Liver (tissue), 9 donors: ENCODE results near the gene MRPS12. TPM values are rescaled to one million over a fixed set of nuclear protein-coding genes. Genes with fewer than 3 reads are reported as not detected.
"Not testable (repeated sequence)": the region's sequence is repeated elsewhere in the genome, so short reads cannot be mapped to it uniquely, and the experiment has no call there.

ENCODE experiments used
- DNase-seq: peaks from one replicate; pipeline ENCODE4 v3.0.0-alpha.2; 2017; ENCODE audit warnings: low spot score
- H3K27ac ChIP-seq, 2 donors: one replicate each; pipeline ENCODE4 v1.7.0; 2013; ENCODE audit warnings: inconsistent platforms in 2 of 2, low read length in 2 of 2, control low read depth in 1 of 2, low read depth in 1 of 2, mild to moderate bottlenecking in 1 of 2
- H3K27me3 ChIP-seq, 4 donors: one replicate each; pipeline versions ENCODE4 v1.6.1 to v1.7.0; 2013; ENCODE audit warnings: low read length in 3 of 4, inconsistent platforms in 1 of 4, mild to moderate bottlenecking in 1 of 4, moderate library complexity in 1 of 4; ENCODE audit not compliant: control insufficient read depth in 4 of 4, insufficient read depth in 4 of 4
- H3K36me3 ChIP-seq, 4 donors: one replicate each; pipeline versions ENCODE4 v1.6.1 to v1.7.0; 2013; ENCODE audit warnings: low read length in 3 of 4, mild to moderate bottlenecking in 3 of 4, low read depth in 1 of 4, moderate library complexity in 1 of 4; ENCODE audit not compliant: control insufficient read depth in 4 of 4, insufficient read depth in 3 of 4
- H3K4me1 ChIP-seq, 4 donors: one replicate each; pipeline versions ENCODE4 v1.6.1 to v1.7.0; 2013; ENCODE audit warnings: low read length in 3 of 4, mild to moderate bottlenecking in 3 of 4, moderate library complexity in 1 of 4; ENCODE audit not compliant: control insufficient read depth in 4 of 4, insufficient read depth in 4 of 4
- H3K4me3 ChIP-seq, 3 donors: one replicate each; pipeline versions ENCODE4 v1.6.1 to v1.7.0; 2013; ENCODE audit warnings: low read length in 3 of 3, control low read depth in 1 of 3, low read depth in 1 of 3, mild to moderate bottlenecking in 1 of 3
- H3K9ac ChIP-seq, 2 donors: one replicate each; pipeline ENCODE4 v1.7.0; 2013; ENCODE audit warnings: low read length in 2 of 2, mild to moderate bottlenecking in 2 of 2, moderate library complexity in 2 of 2, control low read depth in 1 of 2, low read depth in 1 of 2
- H3K9me3 ChIP-seq, 4 donors: one replicate each; pipeline versions ENCODE4 v1.6.1 to v1.7.0; 2013; ENCODE audit warnings: low read length in 3 of 4; ENCODE audit not compliant: control insufficient read depth in 4 of 4
- EGR1 ChIP-seq, 2 donors: IDR thresholded peaks; 2 replicates each; pipeline ENCODE4 v1.6.1; 2016 to 2018; ENCODE audit warnings: antibody characterized with exemption in 2 of 2, low read depth in 2 of 2
- FOXA1 ChIP-seq: IDR thresholded peaks from 2 replicates; pipeline ENCODE4 v1.6.1; 2016; ENCODE audit warnings: antibody characterized with exemption
- FOXA2 ChIP-seq: IDR thresholded peaks from 2 replicates; pipeline ENCODE4 v1.6.1; 2016; ENCODE audit warnings: antibody characterized with exemption
- GABPA ChIP-seq, 2 donors: IDR thresholded peaks in 1 of 2; conservative IDR thresholded peaks in 1 of 2; 2 replicates each; pipeline ENCODE4 v1.6.1; 2016; ENCODE audit warnings: antibody characterized with exemption in 2 of 2, mild to moderate bottlenecking in 1 of 2, moderate library complexity in 1 of 2
- HNF4A ChIP-seq, 2 donors: conservative IDR thresholded peaks; 2 replicates each; pipeline ENCODE4 v1.6.1; 2016; ENCODE audit warnings: antibody characterized with exemption in 2 of 2, mild to moderate bottlenecking in 2 of 2
- HNF4G ChIP-seq: IDR thresholded peaks from 2 replicates; pipeline ENCODE4 v1.6.1; 2016; ENCODE audit warnings: antibody characterized with exemption
- JUND ChIP-seq, 2 donors: IDR thresholded peaks; 2 replicates each; pipeline ENCODE4 v1.6.1; 2016; ENCODE audit warnings: antibody characterized with exemption in 2 of 2
- NR2F2 ChIP-seq: IDR thresholded peaks from 2 replicates; pipeline ENCODE4 v1.6.1; 2016; ENCODE audit warnings: antibody characterized with exemption
- RAD21 ChIP-seq, 2 donors: IDR thresholded peaks; 2 replicates each; pipeline ENCODE4 v1.6.1; 2016; ENCODE audit warnings: antibody characterized with exemption in 2 of 2, mild to moderate bottlenecking in 2 of 2
- SP1 ChIP-seq: IDR thresholded peaks from 2 replicates; pipeline ENCODE4 v1.6.1; 2018; ENCODE audit warnings: antibody characterized with exemption, mild to moderate bottlenecking
- TAF1 ChIP-seq: conservative IDR thresholded peaks from 2 replicates; pipeline ENCODE4 v1.6.1; 2016; ENCODE audit warnings: antibody characterized with exemption, mild to moderate bottlenecking
- YY1 ChIP-seq: IDR thresholded peaks from 2 replicates; pipeline ENCODE4 v1.6.1; 2016; ENCODE audit warnings: antibody characterized with exemption, mild to moderate bottlenecking
- WGBS: extraction: QIAGEN DNeasy Blood & Tissue Kit; methylation state at CpG from one replicate; pipeline ENCODE4 v1.1.7; 2013; 5-methylcytosine and 5-hydroxymethylcytosine counted together
- polyA plus RNA-seq, 2 donors: library from polyadenylated mRNA; stranded (reverse) in 1 of 2; unstranded in 1 of 2; fragments of 200-250 nt in 1 of 2; fragments of >200 nt in 1 of 2; fragmentation: Nextera tagmentation in 1 of 2; extraction: Ambion mirVana in 1 of 2; gene quantifications; one replicate each; pipeline versions ENCODE4 v1.2.1 to v1.2.3, GENCODE V29; 2013 to 2015
- total RNA-seq, 2 donors: library from RNA; depleted of rRNA; stranded (reverse); fragments of >200 nt; gene quantifications; one replicate each; pipeline ENCODE4 v1.2.3, GENCODE V29; 2014
- TF ChIP-seq, protein P1 (sequence below): fragments of 150-350 bp; IDR thresholded peaks from 2 replicates; pipeline ENCODE4 v1.5.1; 2017; ENCODE audit warnings: improper control_type of control experiment, low read depth, low read length; ENCODE audit not compliant: missing input control
- TF ChIP-seq, protein P2 (sequence below): IDR thresholded peaks from 2 replicates; pipeline ENCODE4 v1.6.1; 2016; ENCODE audit warnings: antibody characterized with exemption, mild to moderate bottlenecking
- TF ChIP-seq, protein P3 (sequence below): IDR thresholded peaks from 2 replicates; pipeline ENCODE4 v1.6.1; 2016; ENCODE audit warnings: antibody characterized with exemption
- donor health status: healthy.
- donor health status: healthy.
- donor health status: healthy.
- donor health status: healthy.
- donor health status: healthy.

The MRPS12 gene
- total and polyA plus RNA-seq, 4 donors: 19.0 to 62.0 (median 39.9) TPM

DNA sequence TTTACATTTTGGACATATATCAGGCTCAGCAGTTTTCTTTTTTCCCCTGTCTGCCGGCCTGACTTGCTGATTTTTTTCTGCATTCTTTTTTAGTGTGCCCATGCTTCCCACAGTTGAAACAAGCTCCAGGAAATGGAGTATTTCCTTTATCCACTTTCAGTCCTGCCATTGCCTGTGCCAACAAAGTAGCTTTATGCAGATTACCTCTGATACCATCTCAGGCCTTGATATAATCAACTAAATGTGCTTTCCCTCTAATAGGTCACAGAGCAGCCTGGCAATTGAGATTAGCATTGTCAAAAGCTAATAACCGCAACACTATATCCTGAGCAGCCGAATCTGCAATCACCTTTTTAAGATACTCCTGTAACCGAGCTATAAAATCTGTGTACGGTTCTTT, 9.2 kb downstream of the MRPS12 start:
- no peak overlapping the region for H3K9ac ChIP-seq
- peaks cover 0 to 10% (median 2%) of the 10 kb centered on the region in 4 donors for H3K36me3 ChIP-seq
- TF ChIP-seq JUND (IDR thresholded peaks at IDR 0.05) (no peak), GABPA (IDR thresholded peaks at IDR 0.05 in 1 of 2, conservative IDR thresholded peaks at IDR 0.05 in 1 of 2) (no peak), TAF1 (no peak), FOXA1 (no peak), YY1 (no peak)
- H3K4me3 ChIP-seq: no peak overlapping the region
- no peak overlapping the region for H3K27ac ChIP-seq
- 71% methylated on average over 5 of the region's 5 CpGs for WGBS
- H3K4me1 ChIP-seq: peaks cover 0 to 14% (median 12%) of the 10 kb centered on the region in 4 donors
- no peaks in the 10 kb centered on the region for H3K27me3 ChIP-seq
- no peaks in the 10 kb centered on the region for H3K9me3 ChIP-seq
- no peak for DNase-seq

GRCh38 chr19:38941466-38941865, 10.7 kb downstream of the MRPS12 start:
- 85% methylated on average over 5 of the region's 5 CpGs for WGBS
- DNase-seq, H3K9ac ChIP-seq, H3K4me1 ChIP-seq, H3K27me3 ChIP-seq, H3K9me3 ChIP-seq, H3K27ac ChIP-seq, H3K4me3 ChIP-seq: not testable (repeated sequence)
- peaks cover 0 to 18% (median 4%) of the 10 kb centered on the region in 4 donors for H3K36me3 ChIP-seq

- Histone ChIP-seq H3K4me1 (no peaks in the 10 kb centered on the region), H3K9me3 (no peaks in the 10 kb centered on the region), H3K4me3 (no peak overlapping the region), H3K9ac (no peak overlapping the region), H3K36me3 (peaks cover 0 to 22% (median 9%) of the 10 kb centered on the region in 4 donors), H3K27ac (no peak overlapping the region), H3K27me3 (no peaks in the 10 kb centered on the region)
- TF ChIP-seq SP1 (no peak), HNF4G (no peak), HNF4A (conservative IDR thresholded peaks at IDR 0.05) (no peak), YY1 (no peak), RAD21 (IDR thresholded peaks at IDR 0.05) (no peak), EGR1 (IDR thresholded peaks at IDR 0.05; ENCODE audit: low read depth in 2 of 2) (no peak)
- TF ChIP-seq, protein P1, sequence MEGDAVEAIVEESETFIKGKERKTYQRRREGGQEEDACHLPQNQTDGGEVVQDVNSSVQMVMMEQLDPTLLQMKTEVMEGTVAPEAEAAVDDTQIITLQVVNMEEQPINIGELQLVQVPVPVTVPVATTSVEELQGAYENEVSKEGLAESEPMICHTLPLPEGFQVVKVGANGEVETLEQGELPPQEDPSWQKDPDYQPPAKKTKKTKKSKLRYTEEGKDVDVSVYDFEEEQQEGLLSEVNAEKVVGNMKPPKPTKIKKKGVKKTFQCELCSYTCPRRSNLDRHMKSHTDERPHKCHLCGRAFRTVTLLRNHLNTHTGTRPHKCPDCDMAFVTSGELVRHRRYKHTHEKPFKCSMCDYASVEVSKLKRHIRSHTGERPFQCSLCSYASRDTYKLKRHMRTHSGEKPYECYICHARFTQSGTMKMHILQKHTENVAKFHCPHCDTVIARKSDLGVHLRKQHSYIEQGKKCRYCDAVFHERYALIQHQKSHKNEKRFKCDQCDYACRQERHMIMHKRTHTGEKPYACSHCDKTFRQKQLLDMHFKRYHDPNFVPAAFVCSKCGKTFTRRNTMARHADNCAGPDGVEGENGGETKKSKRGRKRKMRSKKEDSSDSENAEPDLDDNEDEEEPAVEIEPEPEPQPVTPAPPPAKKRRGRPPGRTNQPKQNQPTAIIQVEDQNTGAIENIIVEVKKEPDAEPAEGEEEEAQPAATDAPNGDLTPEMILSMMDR: no peak
- DNase-seq: no peak
- 95% methylated on average over 2 of the region's 2 CpGs for WGBS
Observed at GRCh38 chr19:38941979-38942378, 11.2 kb downstream of the MRPS12 start.

GRCh38 chr19:38942471-38943181, 11.9 kb downstream of the MRPS12 start:
- H3K9ac ChIP-seq: no peak overlapping the region
- H3K27ac ChIP-seq: no peak overlapping the region
- WGBS: 91% methylated on average over 20 of the region's 20 CpGs
- no peaks in the 10 kb centered on the region for H3K4me1 ChIP-seq
- peaks cover 0 to 24% (median 11%) of the 10 kb centered on the region in 4 donors for H3K36me3 ChIP-seq
- H3K4me3 ChIP-seq: no peak overlapping the region
- no peaks in the 10 kb centered on the region for H3K27me3 ChIP-seq
- H3K9me3 ChIP-seq: no peaks in the 10 kb centered on the region
- no peak for DNase-seq
- TF ChIP-seq SP1 (no peak), NR2F2 (no peak), JUND (IDR thresholded peaks at IDR 0.05) (no peak), EGR1 (IDR thresholded peaks at IDR 0.05; ENCODE audit: low read depth in 2 of 2) (no peak), RAD21 (IDR thresholded peaks at IDR 0.05) (no peak), TAF1 (no peak), HNF4G (no peak), FOXA2 (no peak)
- TF ChIP-seq, protein P2, sequence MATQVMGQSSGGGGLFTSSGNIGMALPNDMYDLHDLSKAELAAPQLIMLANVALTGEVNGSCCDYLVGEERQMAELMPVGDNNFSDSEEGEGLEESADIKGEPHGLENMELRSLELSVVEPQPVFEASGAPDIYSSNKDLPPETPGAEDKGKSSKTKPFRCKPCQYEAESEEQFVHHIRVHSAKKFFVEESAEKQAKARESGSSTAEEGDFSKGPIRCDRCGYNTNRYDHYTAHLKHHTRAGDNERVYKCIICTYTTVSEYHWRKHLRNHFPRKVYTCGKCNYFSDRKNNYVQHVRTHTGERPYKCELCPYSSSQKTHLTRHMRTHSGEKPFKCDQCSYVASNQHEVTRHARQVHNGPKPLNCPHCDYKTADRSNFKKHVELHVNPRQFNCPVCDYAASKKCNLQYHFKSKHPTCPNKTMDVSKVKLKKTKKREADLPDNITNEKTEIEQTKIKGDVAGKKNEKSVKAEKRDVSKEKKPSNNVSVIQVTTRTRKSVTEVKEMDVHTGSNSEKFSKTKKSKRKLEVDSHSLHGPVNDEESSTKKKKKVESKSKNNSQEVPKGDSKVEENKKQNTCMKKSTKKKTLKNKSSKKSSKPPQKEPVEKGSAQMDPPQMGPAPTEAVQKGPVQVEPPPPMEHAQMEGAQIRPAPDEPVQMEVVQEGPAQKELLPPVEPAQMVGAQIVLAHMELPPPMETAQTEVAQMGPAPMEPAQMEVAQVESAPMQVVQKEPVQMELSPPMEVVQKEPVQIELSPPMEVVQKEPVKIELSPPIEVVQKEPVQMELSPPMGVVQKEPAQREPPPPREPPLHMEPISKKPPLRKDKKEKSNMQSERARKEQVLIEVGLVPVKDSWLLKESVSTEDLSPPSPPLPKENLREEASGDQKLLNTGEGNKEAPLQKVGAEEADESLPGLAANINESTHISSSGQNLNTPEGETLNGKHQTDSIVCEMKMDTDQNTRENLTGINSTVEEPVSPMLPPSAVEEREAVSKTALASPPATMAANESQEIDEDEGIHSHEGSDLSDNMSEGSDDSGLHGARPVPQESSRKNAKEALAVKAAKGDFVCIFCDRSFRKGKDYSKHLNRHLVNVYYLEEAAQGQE: no peak
- TF ChIP-seq, protein P3, sequence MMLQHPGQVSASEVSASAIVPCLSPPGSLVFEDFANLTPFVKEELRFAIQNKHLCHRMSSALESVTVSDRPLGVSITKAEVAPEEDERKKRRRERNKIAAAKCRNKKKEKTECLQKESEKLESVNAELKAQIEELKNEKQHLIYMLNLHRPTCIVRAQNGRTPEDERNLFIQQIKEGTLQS: no peak
- TF ChIP-seq, protein P1: no peak
